ENCODE measurements around the gene FAM161B. TPM values are rescaled to one million over a fixed set of nuclear protein-coding genes. Genes with fewer than 3 reads are reported as not detected.

Gene FAM161B
- total and polyA plus RNA-seq, 2 of the 13 experiments (the other 11 are each of a cell fraction or from before 2014, with no cell fraction given), result 1.6 to 2.0 TPM

DNA sequence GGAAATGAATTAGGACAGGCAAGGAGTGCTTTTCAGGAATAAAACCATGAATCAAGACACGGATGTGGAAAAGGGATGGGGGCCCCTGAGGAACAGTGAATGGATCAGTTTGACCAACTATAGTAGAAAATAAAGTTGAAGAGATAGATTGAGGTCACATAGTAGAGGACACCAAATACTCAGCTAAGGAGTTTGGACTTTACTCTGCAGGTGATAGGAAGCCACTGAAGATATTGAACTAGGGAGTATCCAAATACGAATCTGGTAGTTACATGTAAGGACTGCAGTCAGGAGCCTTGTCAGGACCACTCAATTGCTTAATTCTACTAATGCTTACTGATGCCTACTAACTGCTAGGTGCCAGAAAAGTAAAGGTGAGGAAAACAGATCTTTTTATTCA, 48.8 kb upstream of the FAM161B start (continued):
- TF ChIP-seq, protein P1, sequence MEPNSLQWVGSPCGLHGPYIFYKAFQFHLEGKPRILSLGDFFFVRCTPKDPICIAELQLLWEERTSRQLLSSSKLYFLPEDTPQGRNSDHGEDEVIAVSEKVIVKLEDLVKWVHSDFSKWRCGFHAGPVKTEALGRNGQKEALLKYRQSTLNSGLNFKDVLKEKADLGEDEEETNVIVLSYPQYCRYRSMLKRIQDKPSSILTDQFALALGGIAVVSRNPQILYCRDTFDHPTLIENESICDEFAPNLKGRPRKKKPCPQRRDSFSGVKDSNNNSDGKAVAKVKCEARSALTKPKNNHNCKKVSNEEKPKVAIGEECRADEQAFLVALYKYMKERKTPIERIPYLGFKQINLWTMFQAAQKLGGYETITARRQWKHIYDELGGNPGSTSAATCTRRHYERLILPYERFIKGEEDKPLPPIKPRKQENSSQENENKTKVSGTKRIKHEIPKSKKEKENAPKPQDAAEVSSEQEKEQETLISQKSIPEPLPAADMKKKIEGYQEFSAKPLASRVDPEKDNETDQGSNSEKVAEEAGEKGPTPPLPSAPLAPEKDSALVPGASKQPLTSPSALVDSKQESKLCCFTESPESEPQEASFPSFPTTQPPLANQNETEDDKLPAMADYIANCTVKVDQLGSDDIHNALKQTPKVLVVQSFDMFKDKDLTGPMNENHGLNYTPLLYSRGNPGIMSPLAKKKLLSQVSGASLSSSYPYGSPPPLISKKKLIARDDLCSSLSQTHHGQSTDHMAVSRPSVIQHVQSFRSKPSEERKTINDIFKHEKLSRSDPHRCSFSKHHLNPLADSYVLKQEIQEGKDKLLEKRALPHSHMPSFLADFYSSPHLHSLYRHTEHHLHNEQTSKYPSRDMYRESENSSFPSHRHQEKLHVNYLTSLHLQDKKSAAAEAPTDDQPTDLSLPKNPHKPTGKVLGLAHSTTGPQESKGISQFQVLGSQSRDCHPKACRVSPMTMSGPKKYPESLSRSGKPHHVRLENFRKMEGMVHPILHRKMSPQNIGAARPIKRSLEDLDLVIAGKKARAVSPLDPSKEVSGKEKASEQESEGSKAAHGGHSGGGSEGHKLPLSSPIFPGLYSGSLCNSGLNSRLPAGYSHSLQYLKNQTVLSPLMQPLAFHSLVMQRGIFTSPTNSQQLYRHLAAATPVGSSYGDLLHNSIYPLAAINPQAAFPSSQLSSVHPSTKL (CRISPR knock-in tag; IDR thresholded peaks at IDR 0.05), result peak; percentile 45; the same call in 1 of the 2 replicates
- TF ChIP-seq, protein P2, sequence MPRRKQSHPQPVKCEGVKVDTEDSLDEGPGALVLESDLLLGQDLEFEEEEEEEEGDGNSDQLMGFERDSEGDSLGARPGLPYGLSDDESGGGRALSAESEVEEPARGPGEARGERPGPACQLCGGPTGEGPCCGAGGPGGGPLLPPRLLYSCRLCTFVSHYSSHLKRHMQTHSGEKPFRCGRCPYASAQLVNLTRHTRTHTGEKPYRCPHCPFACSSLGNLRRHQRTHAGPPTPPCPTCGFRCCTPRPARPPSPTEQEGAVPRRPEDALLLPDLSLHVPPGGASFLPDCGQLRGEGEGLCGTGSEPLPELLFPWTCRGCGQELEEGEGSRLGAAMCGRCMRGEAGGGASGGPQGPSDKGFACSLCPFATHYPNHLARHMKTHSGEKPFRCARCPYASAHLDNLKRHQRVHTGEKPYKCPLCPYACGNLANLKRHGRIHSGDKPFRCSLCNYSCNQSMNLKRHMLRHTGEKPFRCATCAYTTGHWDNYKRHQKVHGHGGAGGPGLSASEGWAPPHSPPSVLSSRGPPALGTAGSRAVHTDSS (CRISPR knock-in tag; conservative IDR thresholded peaks at IDR 0.05), result no peak
- TF ChIP-seq TGIF2 (CRISPR knock-in tag; IDR thresholded peaks at IDR 0.05) (no peak), ZNF564 (CRISPR knock-in tag; IDR thresholded peaks at IDR 0.05) (no peak), SMAD1 (CRISPR knock-in tag; IDR thresholded peaks at IDR 0.05; ENCODE audit: borderline replicate concordance, low read depth) (no peak), CENPX (CRISPR knock-in tag; IDR thresholded peaks at IDR 0.05) (no peak), FOXA1 (IDR thresholded peaks at IDR 0.05) (no peak), FOXA1 (CRISPR knock-in tag; IDR thresholded peaks at IDR 0.05) (no peak)
- TF ChIP-seq, protein P3, sequence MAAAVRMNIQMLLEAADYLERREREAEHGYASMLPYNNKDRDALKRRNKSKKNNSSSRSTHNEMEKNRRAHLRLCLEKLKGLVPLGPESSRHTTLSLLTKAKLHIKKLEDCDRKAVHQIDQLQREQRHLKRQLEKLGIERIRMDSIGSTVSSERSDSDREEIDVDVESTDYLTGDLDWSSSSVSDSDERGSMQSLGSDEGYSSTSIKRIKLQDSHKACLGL (CRISPR knock-in tag; IDR thresholded peaks at IDR 0.05), result no peak

Data from HepG2 (cell line).